ENCODE measurements around the gene ASCL3. TPM values are rescaled to one million over a fixed set of nuclear protein-coding genes. Genes with fewer than 3 reads are reported as not detected.
"Not testable (repeated sequence)": the region's sequence is repeated elsewhere in the genome, so short reads cannot be mapped to it uniquely, and the experiment has no call there.

The ASCL3 gene
- total RNA-seq, 3 donors from 2014 or later = not detected

DNA sequence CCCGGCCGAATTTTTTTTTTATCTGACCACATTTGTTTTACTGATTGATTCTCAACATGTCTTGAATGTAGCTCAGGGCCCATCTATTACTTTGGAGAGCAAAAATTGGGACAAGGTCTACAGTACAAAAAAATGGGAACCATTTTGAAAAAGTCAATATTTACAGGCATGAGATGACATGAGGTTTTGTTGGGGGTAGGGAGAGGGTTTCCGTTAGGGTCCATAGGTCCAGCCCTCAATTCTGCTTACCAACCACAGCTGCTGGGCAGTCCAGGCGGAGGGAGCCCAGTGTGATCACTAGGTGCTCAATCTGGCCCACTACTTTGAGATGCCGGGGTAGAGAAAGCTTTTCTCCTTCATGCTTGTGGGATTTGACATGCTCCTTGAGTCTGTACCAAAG lies 42.6 kb upstream of the ASCL3 start:
- no peak overlapping the region for H3K27ac ChIP-seq
- DNase-seq (ENCODE audit: low spot score in 2 of 2) = no peak
- no peaks in the 10 kb centered on the region for H3K4me1 ChIP-seq
- H3K36me3 ChIP-seq = no peaks in the 10 kb centered on the region
- intact Hi-C loops (cut with DNase I; ENCODE audit: low total_unique reads) = no loop called here
- no peaks in the 10 kb centered on the region for H3K27me3 ChIP-seq
- H3K9me3 ChIP-seq = no peaks in the 10 kb centered on the region
- TF ChIP-seq POLR2A (IDR thresholded peaks at IDR 0.05) (no peak), POLR2AphosphoS5 (IDR thresholded peaks at IDR 0.05) (no peak)
- TF ChIP-seq, protein P1, sequence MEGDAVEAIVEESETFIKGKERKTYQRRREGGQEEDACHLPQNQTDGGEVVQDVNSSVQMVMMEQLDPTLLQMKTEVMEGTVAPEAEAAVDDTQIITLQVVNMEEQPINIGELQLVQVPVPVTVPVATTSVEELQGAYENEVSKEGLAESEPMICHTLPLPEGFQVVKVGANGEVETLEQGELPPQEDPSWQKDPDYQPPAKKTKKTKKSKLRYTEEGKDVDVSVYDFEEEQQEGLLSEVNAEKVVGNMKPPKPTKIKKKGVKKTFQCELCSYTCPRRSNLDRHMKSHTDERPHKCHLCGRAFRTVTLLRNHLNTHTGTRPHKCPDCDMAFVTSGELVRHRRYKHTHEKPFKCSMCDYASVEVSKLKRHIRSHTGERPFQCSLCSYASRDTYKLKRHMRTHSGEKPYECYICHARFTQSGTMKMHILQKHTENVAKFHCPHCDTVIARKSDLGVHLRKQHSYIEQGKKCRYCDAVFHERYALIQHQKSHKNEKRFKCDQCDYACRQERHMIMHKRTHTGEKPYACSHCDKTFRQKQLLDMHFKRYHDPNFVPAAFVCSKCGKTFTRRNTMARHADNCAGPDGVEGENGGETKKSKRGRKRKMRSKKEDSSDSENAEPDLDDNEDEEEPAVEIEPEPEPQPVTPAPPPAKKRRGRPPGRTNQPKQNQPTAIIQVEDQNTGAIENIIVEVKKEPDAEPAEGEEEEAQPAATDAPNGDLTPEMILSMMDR (IDR thresholded peaks at IDR 0.05) = no peak
- H3K4me3 ChIP-seq = no peak overlapping the region

DNA sequence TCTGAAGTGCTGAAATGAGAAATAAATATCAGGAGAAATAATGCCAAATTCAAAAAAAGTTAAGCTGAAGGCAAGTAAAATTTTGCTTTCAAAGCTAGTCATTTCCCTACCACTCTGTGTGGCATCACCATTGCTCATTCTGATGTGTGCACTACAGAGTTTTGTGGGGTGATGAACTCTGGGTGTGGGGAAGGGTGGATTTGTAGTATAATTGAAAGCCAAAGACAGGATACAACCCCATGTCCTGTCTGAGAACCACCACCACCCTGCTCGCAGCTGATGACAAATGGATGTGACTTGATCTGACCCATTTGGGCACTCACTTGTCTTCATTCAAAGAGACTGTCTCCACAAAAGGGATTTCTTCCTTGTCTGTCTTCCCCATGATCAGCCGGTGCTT lies 40.7 kb upstream of the ASCL3 start:
- no peak overlapping the region for H3K27ac ChIP-seq
- H3K27me3 ChIP-seq = no peaks in the 10 kb centered on the region
- H3K4me3 ChIP-seq = no peak overlapping the region
- TF ChIP-seq, protein P1 (IDR thresholded peaks at IDR 0.05) = no peak
- TF ChIP-seq POLR2AphosphoS5 (IDR thresholded peaks at IDR 0.05) (no peak), POLR2A (IDR thresholded peaks at IDR 0.05) (no peak)
- no peaks in the 10 kb centered on the region for H3K4me1 ChIP-seq
- no peaks in the 10 kb centered on the region for H3K36me3 ChIP-seq
- intact Hi-C loops (cut with DNase I; ENCODE audit: low total_unique reads) = no loop called here
- H3K9me3 ChIP-seq = no peaks in the 10 kb centered on the region
- DNase-seq (ENCODE audit: low spot score in 2 of 2) = no peak

DNA sequence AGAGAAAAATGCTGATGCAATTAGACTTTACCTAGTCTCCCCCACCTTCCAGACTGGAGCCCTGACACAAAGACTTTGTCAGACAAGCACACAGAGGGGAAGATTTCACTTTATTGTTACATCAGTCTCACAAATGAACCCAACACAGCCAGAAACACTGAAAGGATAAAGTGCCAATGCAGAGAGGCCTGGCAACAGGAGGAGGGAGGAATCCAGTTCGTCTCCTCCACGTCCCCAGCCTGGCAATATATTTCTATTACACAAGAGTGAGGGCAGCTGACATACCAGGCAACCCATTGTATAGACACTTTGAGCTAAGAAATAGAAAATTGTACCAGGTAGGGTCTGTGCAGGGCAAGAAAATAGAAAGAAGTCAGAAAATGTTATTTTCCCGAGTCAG lies 37.7 kb upstream of the ASCL3 start:
- no peaks in the 10 kb centered on the region for H3K9me3 ChIP-seq
- no peak overlapping the region for H3K4me3 ChIP-seq
- H3K27ac ChIP-seq = no peak overlapping the region
- no peaks in the 10 kb centered on the region for H3K27me3 ChIP-seq
- no peaks in the 10 kb centered on the region for H3K4me1 ChIP-seq
- TF ChIP-seq POLR2A (IDR thresholded peaks at IDR 0.05) = no peak
- DNase-seq (ENCODE audit: low spot score in 2 of 2) = no peak
- no peaks in the 10 kb centered on the region for H3K36me3 ChIP-seq
- intact Hi-C loops (cut with DNase I; ENCODE audit: low total_unique reads) = no loop called here

DNA sequence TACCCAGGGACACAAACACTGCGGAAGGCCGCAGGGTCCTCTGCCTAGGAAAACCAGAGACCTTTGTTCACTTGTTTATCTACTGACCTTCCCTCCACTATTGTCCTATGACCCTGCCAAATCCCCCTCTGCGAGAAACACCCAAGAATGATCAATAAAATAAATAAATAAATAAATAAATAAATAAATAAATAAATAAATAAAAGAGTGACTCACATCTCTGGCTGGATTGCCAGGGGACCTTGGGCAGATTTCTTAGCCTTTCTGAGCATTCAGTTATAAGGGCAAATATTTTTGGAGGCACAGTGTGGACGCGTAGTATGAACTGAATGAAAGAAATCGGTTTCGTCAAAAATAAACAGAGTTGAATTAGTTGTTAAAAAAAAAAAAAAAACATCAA lies 36.5 kb upstream of the ASCL3 start:
- H3K4me3 ChIP-seq; H3K9me3 ChIP-seq; H3K36me3 ChIP-seq; H3K27me3 ChIP-seq; intact Hi-C loops (cut with DNase I; ENCODE audit: low total_unique reads); H3K4me1 ChIP-seq; H3K27ac ChIP-seq; DNase-seq (ENCODE audit: low spot score in 2 of 2): not testable (repeated sequence)

DNA sequence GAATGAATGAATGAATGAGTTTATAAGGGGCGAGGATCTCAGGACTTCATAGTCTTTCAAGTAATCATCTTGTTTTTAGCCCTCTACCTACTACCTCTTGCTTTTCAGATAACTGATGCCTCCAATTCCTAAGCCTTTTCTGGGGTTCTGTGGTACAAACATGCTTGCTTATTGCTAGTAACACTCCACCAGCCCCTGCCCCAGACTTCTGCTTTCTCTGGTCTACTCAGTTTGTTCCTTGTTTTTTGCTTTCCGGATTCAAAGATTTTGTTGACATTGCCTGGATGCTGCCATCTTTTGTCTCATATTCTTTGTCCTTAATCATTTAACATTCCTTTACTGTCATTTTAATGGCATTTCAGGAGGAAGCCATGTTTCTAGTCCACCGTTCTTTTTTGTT lies 30.3 kb upstream of the ASCL3 start:
- Histone ChIP-seq H3K36me3 (no peaks in the 10 kb centered on the region), H3K27ac (no peak overlapping the region), H3K4me3 (no peak overlapping the region), H3K9me3 (no peaks in the 10 kb centered on the region), H3K27me3 (no peaks in the 10 kb centered on the region), H3K4me1 (no peaks in the 10 kb centered on the region)
- intact Hi-C loops (cut with DNase I; ENCODE audit: low total_unique reads) = no loop called here
- DNase-seq (ENCODE audit: low spot score in 2 of 2) = no peak
- TF ChIP-seq POLR2AphosphoS5 (IDR thresholded peaks at IDR 0.05) (no peak), POLR2A (IDR thresholded peaks at IDR 0.05) (no peak)
- TF ChIP-seq, protein P1 (IDR thresholded peaks at IDR 0.05) = no peak

DNA sequence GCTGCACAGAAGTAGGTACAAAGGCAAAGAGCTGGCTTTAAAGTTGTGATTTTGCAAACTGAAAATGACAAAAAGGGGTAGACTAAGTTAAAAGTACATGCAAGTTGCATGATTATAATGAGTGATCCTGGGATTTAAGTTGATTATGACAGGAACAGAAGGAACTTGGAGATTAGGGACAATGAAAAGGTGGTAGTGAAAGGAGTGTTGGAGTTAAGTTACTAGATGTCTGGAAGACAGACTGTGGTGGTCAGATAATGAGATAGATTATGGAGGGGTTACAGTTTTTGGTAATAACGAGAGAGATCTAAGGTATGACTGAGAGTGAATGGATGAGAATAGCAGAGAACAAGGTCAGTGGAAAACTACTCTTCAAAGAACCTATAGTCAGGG lies 29.1 kb upstream of the ASCL3 start:
- H3K4me3 ChIP-seq = no peak overlapping the region
- DNase-seq (ENCODE audit: low spot score in 2 of 2) = no peak
- H3K9me3 ChIP-seq = no peaks in the 10 kb centered on the region
- H3K4me1 ChIP-seq = no peaks in the 10 kb centered on the region
- H3K36me3 ChIP-seq = no peaks in the 10 kb centered on the region
- TF ChIP-seq POLR2AphosphoS5 (IDR thresholded peaks at IDR 0.05) (no peak), POLR2A (IDR thresholded peaks at IDR 0.05) (no peak)
- TF ChIP-seq, protein P1 (IDR thresholded peaks at IDR 0.05) = no peak
- intact Hi-C loops (cut with DNase I; ENCODE audit: low total_unique reads) = no loop called here
- H3K27me3 ChIP-seq = no peaks in the 10 kb centered on the region
- H3K27ac ChIP-seq = no peak overlapping the region

Measured in breast epithelium (tissue), 4 donors.